Cortex of kidney (tissue), 1 donor: ENCODE measurements around the gene MED9.

Experiments
- DNase-seq: peaks from one replicate; lab custom pipeline; 2025; lab: John Stamatoyannopoulos, UW

MED9 gene

GRCh38 chr17:17505151-17505550 is 28.4 kb downstream of the MED9 start:
- DNase-seq: no peak

DNA sequence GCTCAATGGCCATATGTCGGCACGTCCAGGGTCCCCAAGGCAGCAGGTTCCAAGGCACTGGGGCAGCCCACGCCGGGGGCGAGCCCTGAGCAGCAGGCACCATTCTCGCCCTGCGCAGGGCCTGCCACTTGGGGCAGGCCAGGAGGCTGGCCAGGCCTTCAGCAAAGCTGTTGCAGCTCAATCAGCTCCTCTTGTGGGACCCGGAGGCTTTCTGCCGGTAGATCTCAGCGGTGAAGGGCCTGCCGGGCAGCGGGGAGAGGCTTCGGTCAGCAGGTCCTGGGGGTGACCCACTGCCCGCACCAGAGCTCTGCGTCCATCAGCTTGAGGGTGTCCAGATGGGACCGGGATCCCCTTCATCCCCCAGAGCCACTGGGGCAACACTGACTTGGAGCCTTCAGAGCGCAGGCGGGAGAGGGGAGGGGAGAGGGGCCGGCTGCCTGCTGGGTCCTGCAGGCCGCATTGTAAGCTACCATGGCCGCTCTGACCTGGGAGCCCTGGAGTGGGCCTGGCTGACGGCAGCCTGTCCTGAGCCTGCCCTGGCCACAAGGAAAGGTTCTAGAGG is 28.9 kb downstream of the MED9 start:
- no peak for DNase-seq

- no peak for DNase-seq
These were observed 29.5 kb downstream of the MED9 start for GRCh38 chr17:17506181-17506741.

GRCh38 chr17:17506893-17507464 is 30.2 kb downstream of the MED9 start:
- DNase-seq: no peak

- no peak for DNase-seq
These were observed 30.7 kb downstream of the MED9 start for GRCh38 chr17:17507465-17508011.

DNA sequence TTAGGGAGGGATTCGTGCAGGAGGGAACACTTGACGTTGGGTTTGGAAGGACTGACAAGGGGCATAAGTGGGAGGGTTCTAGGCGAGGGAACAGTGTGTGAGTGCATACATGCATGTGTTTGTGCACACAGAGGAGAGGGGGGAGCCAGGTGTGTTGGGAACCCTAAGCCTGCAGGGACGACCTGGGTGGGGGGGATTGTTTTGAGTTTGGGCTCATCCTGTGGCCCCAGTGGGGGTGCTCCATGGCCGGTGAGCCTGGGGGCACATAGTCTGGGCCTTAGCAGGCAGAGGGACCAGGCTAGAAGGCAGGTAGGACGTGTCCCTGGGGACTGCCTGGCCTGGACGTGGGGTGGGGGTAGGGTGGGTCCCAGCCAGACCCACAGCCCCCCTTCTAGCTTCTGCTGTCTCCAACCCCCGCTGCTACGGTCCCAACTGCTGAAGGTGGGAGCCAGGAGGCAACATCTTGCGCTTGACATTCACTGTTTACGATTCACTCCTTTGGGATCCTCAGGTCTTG is 31.3 kb downstream of the MED9 start:
- no peak for DNase-seq

DNA sequence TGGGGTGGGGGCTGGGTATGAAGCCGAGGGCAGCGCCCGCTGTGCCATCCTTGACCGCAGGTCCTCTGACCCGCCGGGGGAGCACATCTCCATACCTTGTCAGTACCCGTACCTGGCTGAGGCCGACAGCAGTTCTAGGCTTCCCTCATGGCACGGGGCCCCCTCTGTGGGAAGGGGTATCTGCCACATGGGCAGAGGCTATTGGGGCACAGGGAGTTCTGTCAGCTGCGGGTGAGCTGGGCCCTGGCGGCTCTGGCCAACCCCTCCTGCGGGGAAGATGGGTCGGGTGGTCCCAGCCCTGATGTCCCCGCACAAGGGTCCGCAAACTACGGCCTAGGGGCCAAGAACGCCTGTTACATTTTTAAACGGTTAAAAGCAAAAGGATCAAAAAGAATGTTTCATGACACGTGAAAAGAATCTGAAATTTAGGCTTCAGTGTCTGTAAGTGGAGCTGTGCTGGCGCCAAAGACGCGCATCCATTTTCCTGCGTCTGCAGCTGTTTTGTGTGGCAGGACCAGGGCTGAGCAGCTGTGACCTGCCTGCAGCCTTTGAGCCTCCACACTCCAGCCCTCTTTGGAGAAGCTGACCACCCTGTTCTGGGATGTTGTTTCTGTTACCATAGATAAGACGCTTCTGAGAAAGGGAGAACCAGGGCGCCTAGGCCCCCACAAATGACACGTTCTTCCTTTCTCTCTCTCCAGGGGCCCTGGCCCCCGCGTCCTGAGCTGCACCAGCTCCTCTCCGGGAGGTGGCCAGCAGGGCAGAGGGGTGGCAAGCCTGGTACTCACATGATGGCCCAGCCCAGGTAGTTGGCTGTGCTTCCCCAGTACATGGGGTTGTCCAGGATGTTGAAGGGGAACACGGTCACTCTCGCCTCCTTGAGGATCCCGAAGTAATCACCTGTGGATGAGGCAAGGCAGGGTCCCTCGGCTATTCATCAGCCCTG is 32.1 kb downstream of the MED9 start:
- DNase-seq: no peak

DNA sequence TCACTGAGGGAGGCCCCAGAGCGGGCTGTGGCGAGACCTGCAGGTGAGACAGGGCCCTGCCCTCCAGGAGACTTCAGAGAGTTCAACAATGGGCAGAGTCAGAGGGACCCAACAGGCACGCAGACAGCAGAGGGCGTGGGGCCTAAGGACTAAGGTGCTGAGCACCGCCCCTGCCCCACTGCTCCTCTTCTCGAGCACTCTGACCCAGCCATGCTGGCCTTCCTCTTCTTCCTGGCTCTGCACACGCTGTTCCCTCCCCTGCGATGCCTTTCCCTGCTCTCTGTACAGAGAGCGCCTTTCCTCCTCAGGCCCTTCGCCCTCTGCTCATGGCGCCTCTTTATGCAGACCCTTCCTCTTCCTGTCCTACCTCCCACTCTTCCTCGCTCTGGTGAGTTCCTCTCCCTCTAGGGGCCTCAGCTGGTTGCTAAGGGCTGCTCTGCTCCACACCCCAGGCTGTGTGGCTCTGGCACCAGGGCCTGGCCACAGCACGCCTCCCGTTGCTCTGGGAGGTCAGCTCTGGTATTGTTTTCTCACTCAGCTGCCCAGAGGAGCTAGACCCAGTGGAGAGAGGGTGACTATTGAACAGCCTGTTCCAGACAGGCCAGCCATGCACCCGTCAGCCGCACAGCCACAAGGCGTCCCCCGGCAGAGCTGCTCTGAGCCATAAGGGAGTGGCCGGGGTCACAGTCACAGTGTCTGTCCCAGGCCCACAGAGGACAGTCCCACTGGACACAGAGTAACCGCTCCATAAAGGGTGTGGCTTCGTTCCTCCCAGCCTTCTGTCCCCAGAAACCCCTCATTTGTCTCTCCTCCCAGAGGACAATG is 33.0 kb downstream of the MED9 start:
- DNase-seq: no peak

- no peak for DNase-seq
These were observed 33.9 kb downstream of the MED9 start for GRCh38 chr17:17510456-17511292.

- no peak for DNase-seq
These were observed 34.5 kb downstream of the MED9 start for GRCh38 chr17:17511293-17511741.

DNA sequence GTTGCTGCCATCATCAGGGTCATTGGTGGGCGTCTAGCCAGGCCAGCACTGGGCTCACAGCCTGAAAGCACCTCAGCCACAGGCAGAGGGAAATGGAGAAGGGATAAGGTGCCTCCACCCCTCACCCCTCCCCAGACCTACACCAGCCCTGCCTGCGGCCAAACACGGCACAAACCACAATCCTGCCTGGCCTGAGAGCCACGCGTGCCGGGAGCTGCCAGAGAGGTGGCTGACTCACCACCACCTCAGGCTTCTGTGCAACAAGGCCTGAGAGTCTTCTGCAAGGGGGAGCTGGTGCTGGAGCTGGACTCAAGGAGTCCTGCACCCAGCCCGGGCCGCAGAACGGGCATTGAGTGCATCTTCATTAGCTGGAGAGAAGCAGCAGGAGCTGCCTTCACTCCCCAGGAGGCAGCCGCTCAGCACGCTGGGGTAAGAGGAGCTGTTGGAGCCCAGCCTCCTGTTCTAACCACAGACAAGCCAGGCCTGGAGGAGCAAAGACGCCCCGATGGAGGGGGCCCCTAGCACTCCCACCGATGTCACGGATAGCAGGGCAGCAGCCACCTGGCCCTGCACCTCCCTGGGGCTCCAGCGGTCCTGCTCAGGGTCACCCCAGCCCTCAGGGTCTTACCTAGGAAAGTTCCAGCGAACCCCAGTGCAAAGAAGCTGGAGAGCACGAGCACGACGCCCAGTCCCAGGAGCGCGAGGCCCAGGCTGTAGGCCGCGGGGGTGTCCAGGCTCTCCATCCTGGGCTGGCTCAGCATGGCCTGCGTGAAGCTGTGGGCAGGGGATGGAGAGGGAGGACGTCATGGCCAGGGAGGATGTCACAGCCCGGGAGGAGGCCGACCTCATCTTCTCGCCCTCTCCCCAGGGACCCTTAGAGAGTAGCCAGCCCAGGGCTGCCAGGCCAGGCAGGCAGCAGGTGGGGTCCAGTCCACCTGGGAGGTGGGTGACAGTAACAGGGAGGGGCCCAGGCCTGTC is 35.4 kb downstream of the MED9 start:
- DNase-seq: no peak

- no peak for DNase-seq
These were observed 36.1 kb downstream of the MED9 start for GRCh38 chr17:17512866-17513265.

- no peak for DNase-seq
These were observed 36.8 kb downstream of the MED9 start for GRCh38 chr17:17513626-17514025.

GRCh38 chr17:17514361-17514992 is 37.7 kb downstream of the MED9 start:
- DNase-seq: no peak

DNA sequence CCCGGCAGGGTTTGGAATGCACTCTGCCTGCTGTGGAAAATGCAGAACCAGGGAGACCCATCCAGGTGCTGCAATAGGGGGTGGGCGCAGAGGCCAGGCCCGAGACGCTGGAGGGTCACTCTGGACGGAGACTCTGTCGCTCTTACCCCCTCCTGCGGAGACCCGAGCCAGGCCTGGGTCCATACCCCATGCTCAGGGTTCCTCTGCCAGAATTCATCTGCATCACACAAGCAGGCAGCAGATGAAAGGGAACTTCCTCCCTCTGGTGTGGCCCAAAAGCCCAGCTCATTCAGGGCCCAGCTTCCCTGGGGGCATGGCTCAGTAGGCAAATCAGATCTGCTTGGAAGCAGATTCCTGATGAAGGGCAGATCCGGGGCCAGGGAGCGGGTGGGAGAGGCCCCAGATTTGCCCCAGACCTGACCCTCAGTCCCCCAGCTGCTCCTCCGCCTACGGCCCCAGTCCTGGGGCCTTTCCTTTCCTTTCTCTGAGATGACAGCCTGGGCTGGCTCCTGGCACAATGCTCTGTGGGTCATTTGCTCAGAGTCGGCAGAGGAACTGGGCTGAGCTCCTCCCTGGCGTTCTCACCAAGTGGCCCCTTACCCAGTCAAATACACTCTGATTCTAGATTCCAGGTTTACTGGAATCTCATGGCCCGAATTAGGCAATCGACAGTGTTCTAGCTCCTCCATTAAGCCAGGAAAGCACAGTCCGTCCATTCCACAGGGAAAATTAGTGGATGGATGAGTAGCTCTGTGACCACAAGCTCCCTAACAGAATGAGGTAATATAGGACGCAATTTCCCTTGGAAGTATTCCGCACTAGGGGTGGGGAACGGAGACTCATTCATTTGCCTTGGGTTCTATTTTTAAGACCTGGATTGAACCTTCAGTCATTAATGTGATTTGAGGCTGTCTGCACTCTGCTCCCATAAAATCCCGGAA is 38.5 kb downstream of the MED9 start:
- no peak for DNase-seq

DNA sequence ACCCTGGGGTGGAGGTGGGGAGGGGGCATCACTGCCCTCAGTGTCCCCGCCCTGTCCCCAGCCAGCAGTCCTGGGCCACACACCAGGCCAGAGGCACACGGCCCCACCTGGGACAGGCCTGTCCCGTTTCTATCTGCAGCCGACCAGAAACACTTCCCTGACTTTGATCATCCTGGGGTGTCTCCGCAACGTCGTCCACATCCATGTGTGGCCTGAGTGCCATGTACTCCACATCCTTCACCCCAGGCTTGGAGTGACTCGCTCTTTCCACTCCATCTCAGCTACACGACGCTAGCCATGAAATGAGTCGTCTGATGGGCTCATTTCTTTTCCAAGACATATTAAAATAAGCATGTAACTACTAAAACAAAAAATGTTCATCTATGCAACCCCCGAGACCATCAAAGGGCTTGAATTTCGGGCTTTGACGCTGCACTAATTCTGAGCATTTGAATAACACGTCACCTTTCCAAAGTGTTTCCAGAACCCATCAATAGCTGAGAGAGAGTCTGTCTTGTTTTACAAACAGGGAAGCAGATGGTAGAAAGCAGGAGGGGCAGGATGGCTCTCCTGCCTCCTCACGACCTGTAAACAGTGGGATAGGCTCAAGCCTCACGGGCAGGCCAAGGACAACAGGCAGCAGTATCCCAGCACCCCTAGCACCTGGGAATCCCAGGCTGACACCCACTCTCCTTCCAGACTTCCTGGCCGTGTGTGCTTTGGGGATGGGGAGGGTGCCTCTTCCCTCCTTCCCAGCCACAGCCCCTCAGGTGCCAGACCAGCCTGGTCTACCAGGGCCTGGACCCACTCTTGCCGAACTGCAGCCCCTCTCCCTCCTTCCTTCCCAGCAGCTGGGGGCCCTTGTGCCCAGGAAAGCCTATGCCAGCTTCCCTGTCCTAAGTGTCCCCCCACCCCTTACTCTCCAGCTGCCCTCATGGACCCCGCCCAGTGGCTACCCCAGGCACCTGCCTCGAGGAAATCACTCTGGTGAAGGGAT is 39.4 kb downstream of the MED9 start:
- no peak for DNase-seq
